GM12872 (cell line): Measurements from ENCODE around the gene EML4.

ENCODE experiments used
- CTCF ChIP-seq: IDR thresholded peaks from 3 replicates; pipeline ENCODE4 v1.5.1; 2011; ENCODE audit warnings: low read depth, mild to moderate bottlenecking, low read length, moderate library complexity; ENCODE audit not compliant: insufficient read depth

The EML4 gene

GRCh38 chr2:42293019-42293418 lies 123.9 kb downstream of the EML4 start:
- TF ChIP-seq CTCF: no peak

- TF ChIP-seq CTCF: no peak
These were observed 127.1 kb downstream of the EML4 start for GRCh38 chr2:42296226-42296625.

GRCh38 chr2:42297322-42297936 lies 128.3 kb downstream of the EML4 start:
- TF ChIP-seq CTCF: no peak

- no peak for TF ChIP-seq CTCF
These were observed 129.0 kb downstream of the EML4 start for GRCh38 chr2:42298132-42298531.

- no peak for TF ChIP-seq CTCF
These were observed 130.0 kb downstream of the EML4 start for GRCh38 chr2:42298996-42299754.

GRCh38 chr2:42300527-42300926 lies 131.4 kb downstream of the EML4 start:
- no peak for TF ChIP-seq CTCF

- no peak for TF ChIP-seq CTCF
These were observed 134.1 kb downstream of the EML4 start for GRCh38 chr2:42303252-42303651.
